Gastrocnemius medialis (tissue), 4 donors: Measurements from ENCODE around the gene ITIH2. TPM values are rescaled to one million over a fixed set of nuclear protein-coding genes. Genes with fewer than 3 reads are reported as not detected.
"Not testable (repeated sequence)": the region's sequence is repeated elsewhere in the genome, so short reads cannot be mapped to it uniquely, and the experiment has no call there.

Source experiments
- ATAC-seq, 2 donors: fragments of 150-250 bp; one replicate each; pipeline ENCODE4 v1.9.1; 2016
- DNase-seq, 2 donors: peaks; one replicate each; pipeline ENCODE4 v3.0.0-alpha.2; 2019
- H3K27ac ChIP-seq, 4 donors: fragments of 200-600 bp; sonication (generic); 1 replicate in 1 of 4; 2 replicates in 3 of 4; pipeline ENCODE4 v1.5.1; 2016 to 2018; ENCODE audit warnings: mild to moderate bottlenecking in 2 of 4, moderate library complexity in 1 of 4
- H3K27me3 ChIP-seq, 3 donors: fragments of 200-600 bp; sonication (generic) in 2 of 3; 1 replicate in 1 of 3; 2 replicates in 2 of 3; pipeline versions ENCODE4 v1.5.1 to v1.6.0; 2016 to 2019; ENCODE audit warnings: mild to moderate bottlenecking in 1 of 3, moderate library complexity in 1 of 3
- H3K36me3 ChIP-seq, 2 donors: fragments of 200-600 bp; sonication (generic) in 1 of 2; one replicate each; pipeline ENCODE4 v1.5.1; 2017 to 2018
- H3K4me1 ChIP-seq, 2 donors: fragments of 200-600 bp; sonication (generic) in 1 of 2; one replicate each; pipeline ENCODE4 v1.5.1; 2016 to 2017; ENCODE audit warnings: mild to moderate bottlenecking in 2 of 2
- H3K4me3 ChIP-seq, 4 donors: fragments of 200-600 bp; sonication (generic) in 3 of 4; 1 replicate in 1 of 4; 2 replicates in 3 of 4; pipeline ENCODE4 v1.5.1; 2016 to 2019; ENCODE audit warnings: mild to moderate bottlenecking in 2 of 4
- H3K9me3 ChIP-seq, 3 donors: fragments of 200-600 bp; sonication (generic) in 2 of 3; 1 replicate in 1 of 3; 2 replicates in 2 of 3; pipeline ENCODE4 v1.5.1; 2016 to 2019
- POLR2A ChIP-seq, 2 donors: fragments of 450-650 bp; IDR thresholded peaks; one replicate each; pipeline ENCODE4 v1.6.1; 2017; ENCODE audit warnings: antibody characterized with exemption in 2 of 2, mild to moderate bottlenecking in 2 of 2, moderate library complexity in 2 of 2
- in situ Hi-C, 4 donors: fragments of 200-750 bp; cut with MboI; loops; one replicate each; pipeline versions ENCODE4 v1.15.0 to v1.8.0; 2017; ENCODE audit warnings: low sequenced_read_pairs in 4 of 4
- intact Hi-C: fragments of 100-400 bp; cut with DNase I; formaldehyde crosslinking; loops from one replicate; pipeline ENCODE4 v1.15.1; 2023; ENCODE audit warnings: low total_unique reads
- total RNA-seq, 4 donors: library from RNA; depleted of rRNA; stranded (reverse); fragments of >200 nt; gene quantifications; one replicate each; pipeline versions ENCODE4 v1.1.0 to v1.2.3, GENCODE V29; 2016
- TF ChIP-seq, protein P1 (sequence below), 5 experiments: fragments of 450-650 bp in 3 of 5; fragments of 200-600 bp in 2 of 5; sonication (generic) in 2 of 5; IDR thresholded peaks in 4 of 5; conservative IDR thresholded peaks in 1 of 5; 1 replicate in 4 of 5; 2 replicates in 1 of 5; pipeline ENCODE4 v1.5.1; 2016 to 2019; ENCODE audit warnings: antibody characterized with exemption in 5 of 5, mild to moderate bottlenecking in 3 of 5, moderate library complexity in 3 of 5

Gene ITIH2
- total RNA-seq, 4 donors from 2014 or later: 0.55 to 1.4 TPM; not detected in 2

DNA sequence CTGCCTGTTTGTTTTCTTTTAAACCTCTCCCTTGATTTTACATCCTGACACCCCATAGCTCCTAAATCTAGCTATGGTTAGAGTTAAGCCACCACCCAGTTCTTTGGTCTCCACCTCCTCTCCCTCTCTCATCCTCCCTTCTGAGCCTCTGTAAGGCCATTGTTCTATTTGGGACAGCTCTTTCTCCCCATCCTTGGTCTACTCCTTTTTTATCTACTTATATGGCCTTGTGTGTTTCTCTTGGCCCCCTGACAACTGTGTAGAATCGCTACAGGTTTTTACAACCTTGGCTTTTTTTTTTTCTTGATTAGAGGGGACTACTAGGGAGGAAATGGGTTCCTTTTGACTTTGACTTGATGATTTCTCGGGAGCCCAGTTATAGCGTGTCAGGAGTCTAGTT is 33.0 kb upstream of the ITIH2 start:
- no peak for DNase-seq
- Histone ChIP-seq H3K9me3 (no peaks in the 10 kb centered on the region), H3K27me3 (peaks cover 16 to 35% (median 31%) of the 10 kb centered on the region in 3 donors), H3K4me1 (peaks cover 8 to 15% of the 10 kb centered on the region in 2 donors), H3K27ac (no peak overlapping the region), H3K4me3 (no peak overlapping the region), H3K36me3 (no peaks in the 10 kb centered on the region)
- no peak for ATAC-seq
- TF ChIP-seq, protein P1, sequence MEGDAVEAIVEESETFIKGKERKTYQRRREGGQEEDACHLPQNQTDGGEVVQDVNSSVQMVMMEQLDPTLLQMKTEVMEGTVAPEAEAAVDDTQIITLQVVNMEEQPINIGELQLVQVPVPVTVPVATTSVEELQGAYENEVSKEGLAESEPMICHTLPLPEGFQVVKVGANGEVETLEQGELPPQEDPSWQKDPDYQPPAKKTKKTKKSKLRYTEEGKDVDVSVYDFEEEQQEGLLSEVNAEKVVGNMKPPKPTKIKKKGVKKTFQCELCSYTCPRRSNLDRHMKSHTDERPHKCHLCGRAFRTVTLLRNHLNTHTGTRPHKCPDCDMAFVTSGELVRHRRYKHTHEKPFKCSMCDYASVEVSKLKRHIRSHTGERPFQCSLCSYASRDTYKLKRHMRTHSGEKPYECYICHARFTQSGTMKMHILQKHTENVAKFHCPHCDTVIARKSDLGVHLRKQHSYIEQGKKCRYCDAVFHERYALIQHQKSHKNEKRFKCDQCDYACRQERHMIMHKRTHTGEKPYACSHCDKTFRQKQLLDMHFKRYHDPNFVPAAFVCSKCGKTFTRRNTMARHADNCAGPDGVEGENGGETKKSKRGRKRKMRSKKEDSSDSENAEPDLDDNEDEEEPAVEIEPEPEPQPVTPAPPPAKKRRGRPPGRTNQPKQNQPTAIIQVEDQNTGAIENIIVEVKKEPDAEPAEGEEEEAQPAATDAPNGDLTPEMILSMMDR (IDR thresholded peaks at IDR 0.05 in 4 of 5, conservative IDR thresholded peaks at IDR 0.05 in 1 of 5): no peak
- TF ChIP-seq POLR2A (IDR thresholded peaks at IDR 0.05): no peak
- in situ Hi-C loops: no loop called here
- intact Hi-C loops: loop anchor here (5.0 kb wide), 1 partner anchor 123 kb away; no protein-coding TSS in a partner anchor

DNA sequence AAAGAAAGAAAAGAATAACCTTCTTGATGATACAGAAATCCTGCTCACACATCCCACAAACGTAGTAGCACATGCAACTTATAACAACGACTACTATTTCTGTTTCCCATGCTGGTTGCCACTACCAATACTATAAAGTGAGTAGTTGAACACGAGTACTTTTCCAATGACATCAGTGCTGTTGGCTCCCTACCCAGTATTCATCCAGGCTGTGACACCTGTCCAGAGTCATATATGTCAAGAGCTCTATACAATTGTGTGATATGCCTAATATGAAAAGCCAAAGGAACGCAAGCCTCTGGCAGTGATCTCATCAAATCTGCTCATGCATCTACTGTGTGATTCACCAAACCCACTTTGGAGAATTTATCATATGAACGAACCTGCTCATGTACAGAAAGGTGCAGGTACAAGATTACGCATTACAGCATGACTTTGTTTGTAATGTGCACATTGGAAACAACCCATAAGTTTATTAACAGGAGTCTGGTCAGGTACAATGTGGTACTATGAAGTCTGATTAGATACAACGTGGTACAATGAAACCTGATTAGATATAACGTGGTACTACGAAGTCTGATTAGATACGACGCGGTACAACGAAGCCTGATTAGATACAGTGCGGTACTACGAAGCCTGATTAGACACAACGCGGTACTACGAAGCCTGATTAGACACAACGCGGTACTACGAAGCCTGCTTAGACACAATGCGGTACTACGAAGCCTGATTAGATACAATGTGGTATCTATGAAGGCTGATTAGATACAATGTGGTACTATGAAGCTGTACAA is 30.6 kb upstream of the ITIH2 start:
- H3K4me1 ChIP-seq: no peaks in the 10 kb centered on the region
- ATAC-seq: no peak
- H3K4me3 ChIP-seq: no peak overlapping the region
- no peak for DNase-seq
- H3K36me3 ChIP-seq: no peaks in the 10 kb centered on the region
- TF ChIP-seq POLR2A (IDR thresholded peaks at IDR 0.05): no peak
- TF ChIP-seq, protein P1 (IDR thresholded peaks at IDR 0.05 in 4 of 5, conservative IDR thresholded peaks at IDR 0.05 in 1 of 5): no peak
- peaks cover 0 to 19% (median 18%) of the 10 kb centered on the region in 3 donors for H3K27me3 ChIP-seq
- H3K27ac ChIP-seq: no peak overlapping the region
- intact Hi-C loops (loop anchor here (5.0 kb wide), 1 partner anchor 125 kb away; no protein-coding TSS in a partner anchor), in situ Hi-C loops (no loop called here)
- no peaks in the 10 kb centered on the region for H3K9me3 ChIP-seq

DNA sequence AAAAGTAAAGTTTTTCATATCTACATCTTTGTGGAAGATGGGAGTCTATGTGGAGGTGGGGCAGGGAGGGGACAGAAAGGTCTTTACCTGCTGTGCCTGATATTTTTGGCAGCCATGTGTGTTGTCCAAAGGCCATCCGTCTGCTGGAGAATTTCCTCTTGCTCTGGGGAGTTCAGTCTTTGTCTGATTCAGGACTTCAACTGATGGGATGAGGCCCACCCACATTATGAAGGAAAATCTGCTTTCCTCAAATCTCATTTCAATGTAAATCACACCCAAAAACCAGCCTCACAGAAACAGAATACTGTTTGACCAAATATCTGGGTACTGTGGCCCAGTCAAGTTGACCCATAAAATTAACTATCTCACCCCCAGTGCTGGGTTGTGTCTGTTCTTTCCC is 23.9 kb upstream of the ITIH2 start:
- intact Hi-C loops (no loop called here), in situ Hi-C loops (no loop called here)
- H3K27ac ChIP-seq: no peak overlapping the region
- no peak for ATAC-seq
- H3K9me3 ChIP-seq: no peaks in the 10 kb centered on the region
- no peaks in the 10 kb centered on the region for H3K4me1 ChIP-seq
- DNase-seq: no peak
- no peaks in the 10 kb centered on the region for H3K36me3 ChIP-seq
- TF ChIP-seq, protein P1 (IDR thresholded peaks at IDR 0.05 in 4 of 5, conservative IDR thresholded peaks at IDR 0.05 in 1 of 5): no peak
- no peak for TF ChIP-seq POLR2A (IDR thresholded peaks at IDR 0.05)
- H3K4me3 ChIP-seq: no peak overlapping the region
- no peaks in the 10 kb centered on the region for H3K27me3 ChIP-seq

DNA sequence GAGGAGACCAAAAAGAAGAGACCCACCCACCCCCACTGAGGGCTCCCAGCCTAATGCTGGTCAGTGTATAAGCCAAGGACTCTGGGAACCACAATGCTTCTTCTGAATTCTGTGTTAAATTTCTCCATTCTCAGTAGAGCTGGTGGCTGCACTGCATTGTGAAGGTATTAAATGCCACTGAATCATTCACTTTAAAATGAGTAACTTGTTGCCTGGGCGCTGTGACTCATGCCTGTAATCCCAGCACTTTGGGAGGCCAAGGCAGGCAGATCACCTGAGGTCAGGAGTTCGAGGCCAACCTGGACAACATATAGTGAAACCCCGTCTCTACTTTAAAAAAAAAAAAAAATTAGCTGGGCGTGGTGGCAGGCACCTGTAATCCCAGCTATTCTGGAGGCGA is 23.0 kb upstream of the ITIH2 start:
- H3K27me3 ChIP-seq, H3K4me1 ChIP-seq, ATAC-seq, H3K27ac ChIP-seq, H3K36me3 ChIP-seq, H3K4me3 ChIP-seq, DNase-seq, intact Hi-C loops, H3K9me3 ChIP-seq: not testable (repeated sequence)
- in situ Hi-C loops: loop anchor here in 1 of 4 donors (5.0 kb wide), 1 partner anchor 153 kb away; no protein-coding TSS in a partner anchor

DNA sequence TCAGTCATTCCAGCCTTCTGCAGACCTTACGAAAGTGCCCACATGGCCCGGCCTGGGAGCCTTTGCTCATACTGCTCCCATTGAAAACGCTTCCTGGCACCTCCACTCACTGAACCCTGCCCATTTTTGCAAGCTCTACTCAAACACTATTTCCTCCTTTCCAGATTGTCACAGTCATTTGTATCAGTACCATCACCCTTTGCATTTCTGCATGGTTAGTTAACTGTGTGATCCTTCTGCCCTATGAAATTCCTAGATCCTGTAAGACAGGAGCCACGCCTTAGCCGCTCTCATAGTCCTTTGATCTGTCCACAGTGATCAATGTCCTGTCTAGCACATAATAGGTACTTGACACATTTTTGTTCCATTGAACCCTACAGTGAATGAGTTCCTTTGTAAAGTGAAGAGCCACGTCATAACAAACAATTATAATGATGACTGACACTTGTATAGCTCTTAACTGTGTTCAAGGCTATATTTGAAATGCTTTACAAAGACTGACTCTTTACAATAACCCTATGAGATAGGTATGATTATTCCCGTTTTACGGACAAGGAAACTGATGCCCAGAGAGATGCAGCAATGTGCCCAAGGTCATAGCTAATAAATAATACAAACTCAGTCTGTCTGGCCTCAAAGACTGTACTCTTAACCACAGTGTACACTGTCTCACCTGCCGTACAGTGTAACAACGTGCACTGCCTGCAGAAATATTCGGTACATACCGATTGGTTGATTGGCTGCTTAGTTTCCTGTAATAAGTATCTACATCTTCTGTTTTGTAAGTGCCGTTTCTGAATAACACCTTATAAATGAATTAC is 16.6 kb upstream of the ITIH2 start:
- in situ Hi-C loops (loop anchor here in 3 of 4 donors (5.0 kb wide), 1 partner anchor 164 kb away; no protein-coding TSS in a partner anchor), intact Hi-C loops (loop anchor here (1.0 kb wide), 1 partner anchor 161 kb away; no protein-coding TSS in a partner anchor)
- Histone ChIP-seq H3K27ac (no peak overlapping the region), H3K9me3 (no peaks in the 10 kb centered on the region), H3K27me3 (no peaks in the 10 kb centered on the region), H3K36me3 (no peaks in the 10 kb centered on the region), H3K4me1 (no peaks in the 10 kb centered on the region), H3K4me3 (no peak overlapping the region)
- TF ChIP-seq, protein P1 (IDR thresholded peaks at IDR 0.05 in 4 of 5, conservative IDR thresholded peaks at IDR 0.05 in 1 of 5): no peak
- no peak for TF ChIP-seq POLR2A (IDR thresholded peaks at IDR 0.05)
- ATAC-seq (no peak), DNase-seq (no peak)
